Mammary epithelial cell (primary cell): ENCODE measurements around the gene DSG3.

Source experiments
- CTCF ChIP-seq, 2 donors: IDR thresholded peaks in 1 of 2; conservative IDR thresholded peaks in 1 of 2; 2 replicates each; pipeline ENCODE4 v1.5.1; 2011 to 2012; ENCODE audit warnings: inconsistent platforms in 2 of 2, low read length in 2 of 2, mild to moderate bottlenecking in 2 of 2, control low read depth in 1 of 2, low read depth in 1 of 2; ENCODE audit not compliant: insufficient read depth in 1 of 2; ENCODE audit errors: extremely low read depth in 1 of 2
- EZH2 ChIP-seq: IDR thresholded peaks from 2 replicates; pipeline ENCODE4 v1.6.1; 2012; ENCODE audit warnings: low read length, inconsistent platforms, borderline replicate concordance

- no peak for TF ChIP-seq CTCF (conservative IDR thresholded peaks at IDR 0.05 in 1 of 2, IDR thresholded peaks at IDR 0.05 in 1 of 2; ENCODE audit: extremely low read depth in 1 of 2, insufficient read depth in 1 of 2, low read depth in 1 of 2, low read length in 2 of 2)
- TF ChIP-seq EZH2: no peak
Observed at GRCh38 chr18:31401156-31402025, 46.1 kb upstream of the DSG3 start.
